Uterus (tissue), 4 donors: ENCODE data around the gene SYNE1. TPM values are rescaled to one million over a fixed set of nuclear protein-coding genes. Genes with fewer than 3 reads are reported as not detected.

Experiments used
- DNase-seq, 2 donors: peaks; one replicate each; pipeline ENCODE4 v3.0.0-alpha.2; 2019 to 2020
- H3K27ac ChIP-seq, 2 donors: fragments of 200-600 bp; sonication (generic); 1 replicate in 1 of 2; 2 replicates in 1 of 2; pipeline ENCODE4 v1.5.1; 2016 to 2018
- H3K27me3 ChIP-seq, 2 donors: fragments of 200-600 bp; sonication (generic); one replicate each; pipeline ENCODE4 v1.5.1; 2018 to 2019; ENCODE audit warnings: control low read depth in 1 of 2
- H3K36me3 ChIP-seq, 2 donors: fragments of 200-600 bp; sonication (generic); one replicate each; pipeline ENCODE4 v1.5.1; 2019; ENCODE audit warnings: control low read depth in 1 of 2
- H3K4me1 ChIP-seq, 2 donors: fragments of 200-600 bp; sonication (generic); one replicate each; pipeline ENCODE4 v1.5.1; 2018 to 2019; ENCODE audit warnings: control low read depth in 1 of 2
- H3K4me3 ChIP-seq, 2 donors: fragments of 200-600 bp; sonication (generic); 1 replicate in 1 of 2; 2 replicates in 1 of 2; pipeline ENCODE4 v1.5.1; 2018 to 2019; ENCODE audit warnings: mild to moderate bottlenecking in 1 of 2
- H3K9me3 ChIP-seq, 2 donors: fragments of 200-600 bp; sonication (generic); one replicate each; pipeline ENCODE4 v1.5.1; 2019; ENCODE audit warnings: control low read depth in 1 of 2
- CTCF ChIP-seq, 4 experiments: fragments of 200-600 bp in 2 of 4; fragments of 450-650 bp in 2 of 4; sonication (generic) in 2 of 4; IDR thresholded peaks; one replicate each; pipeline ENCODE4 v1.5.1; 2016 to 2019; ENCODE audit warnings: antibody characterized with exemption in 4 of 4, mild to moderate bottlenecking in 2 of 4, moderate library complexity in 1 of 4
- POLR2A ChIP-seq, 2 donors: fragments of 450-650 bp; IDR thresholded peaks; one replicate each; pipeline ENCODE4 v1.6.1; 2016; ENCODE audit warnings: antibody characterized with exemption in 2 of 2, mild to moderate bottlenecking in 1 of 2, moderate library complexity in 1 of 2
- intact Hi-C: fragments of 100-400 bp; cut with DNase I; formaldehyde crosslinking; loops from one replicate; pipeline ENCODE4 v1.15.1; 2023; ENCODE audit warnings: low total_unique reads
- total RNA-seq, 4 donors: library from RNA; depleted of rRNA in 3 of 4; stranded (reverse); fragments of >200 nt in 3 of 4; gene quantifications; one replicate each; pipeline versions ENCODE4 v1.1.0 to v1.2.4, GENCODE V29; 2014 to 2023
- donor health status: DM: yes; HTN: yes; CAD: no.

SYNE1 gene
- total RNA-seq, 4 donors from 2014 or later: 134 to 339 (median 181) TPM

DNA sequence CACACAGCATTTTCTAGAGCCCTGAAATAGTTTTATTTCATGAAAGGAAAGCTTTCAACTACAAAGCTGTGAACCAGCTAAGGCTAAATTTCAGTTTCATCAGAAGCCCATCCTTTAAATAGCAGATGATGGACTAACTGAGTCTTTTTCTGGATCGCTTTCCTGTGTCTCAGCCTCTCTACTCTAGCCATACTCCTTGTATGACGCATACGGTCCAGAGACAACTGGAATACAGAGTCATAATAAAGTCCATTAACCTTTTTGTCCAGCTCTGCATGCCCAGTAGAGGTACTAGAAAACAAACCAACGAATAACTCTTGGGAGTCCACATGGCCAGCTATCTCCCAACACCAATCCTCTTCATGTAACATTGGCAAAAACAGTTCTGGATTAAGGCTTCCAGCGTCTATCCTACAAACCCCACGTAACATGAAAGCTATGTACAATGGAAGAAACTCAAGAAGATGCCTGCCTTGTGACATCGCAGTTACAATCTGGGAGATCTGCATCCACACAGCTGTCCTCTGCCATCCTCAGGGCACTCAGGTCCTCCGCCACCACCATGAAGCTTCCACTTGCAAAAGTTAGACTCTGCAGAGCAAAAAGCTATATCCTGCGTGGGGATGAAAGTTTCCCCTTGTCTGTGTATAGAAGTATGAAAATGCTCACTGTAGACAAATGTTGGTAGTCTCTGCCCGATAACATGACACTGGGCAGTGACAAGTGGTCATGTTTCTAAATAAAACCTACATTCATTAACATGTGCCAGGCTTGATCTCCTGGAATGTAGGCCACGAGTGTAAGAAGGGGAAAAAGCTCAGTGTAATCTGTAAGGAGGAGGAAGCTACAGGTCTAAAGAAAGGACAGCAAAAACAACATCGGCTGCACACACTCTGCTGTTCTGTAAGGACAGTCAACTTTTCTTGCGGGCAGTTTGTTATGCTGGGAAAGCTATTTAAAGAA lies 469.2 kb downstream of the SYNE1 start:
- TF ChIP-seq POLR2A (IDR thresholded peaks at IDR 0.05): no peak
- TF ChIP-seq CTCF (IDR thresholded peaks at IDR 0.05): no peak
- H3K4me3 ChIP-seq: no peak overlapping the region
- no peaks in the 10 kb centered on the region for H3K4me1 ChIP-seq
- no peaks in the 10 kb centered on the region for H3K27me3 ChIP-seq
- H3K9me3 ChIP-seq: no peaks in the 10 kb centered on the region
- H3K36me3 ChIP-seq: no peaks in the 10 kb centered on the region
- peak overlapping the region; percentile 8 to 20 for H3K27ac ChIP-seq
- intact Hi-C loops: no loop called here
- no peak for DNase-seq

DNA sequence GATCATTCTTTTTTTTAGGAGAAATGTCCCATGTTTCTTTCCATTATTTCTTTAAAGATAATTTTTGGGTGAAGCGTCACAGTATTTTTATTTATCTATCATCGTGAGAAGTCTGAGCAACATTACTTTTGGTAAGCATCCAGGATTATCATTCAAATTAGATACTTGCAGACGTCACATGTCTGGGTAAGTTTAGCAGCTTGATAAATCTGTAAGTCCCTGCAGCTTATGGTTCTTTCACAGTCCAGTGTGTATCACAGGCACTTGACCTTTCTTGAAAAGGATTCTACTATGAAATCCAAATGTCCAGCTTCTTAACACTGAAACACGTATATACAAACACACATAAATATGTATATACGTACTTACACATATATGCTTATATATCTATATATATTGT lies 470.3 kb downstream of the SYNE1 start:
- Histone ChIP-seq H3K4me3 (no peak overlapping the region), H3K9me3 (no peaks in the 10 kb centered on the region), H3K27me3 (no peaks in the 10 kb centered on the region), H3K27ac (peak overlapping the region in 1 of 2 donors; percentile 20), H3K36me3 (no peaks in the 10 kb centered on the region), H3K4me1 (no peaks in the 10 kb centered on the region)
- intact Hi-C loops: no loop called here
- DNase-seq: no peak
- no peak for TF ChIP-seq POLR2A (IDR thresholded peaks at IDR 0.05)
- no peak for TF ChIP-seq CTCF (IDR thresholded peaks at IDR 0.05)

GRCh38 chr6:152166497-152166896 lies 470.7 kb downstream of the SYNE1 start:
- Histone ChIP-seq H3K4me1 (no peaks in the 10 kb centered on the region), H3K27ac (no peak overlapping the region), H3K36me3 (no peaks in the 10 kb centered on the region), H3K4me3 (no peak overlapping the region), H3K27me3 (no peaks in the 10 kb centered on the region), H3K9me3 (no peaks in the 10 kb centered on the region)
- intact Hi-C loops: no loop called here
- TF ChIP-seq POLR2A (IDR thresholded peaks at IDR 0.05): no peak
- TF ChIP-seq CTCF (IDR thresholded peaks at IDR 0.05): no peak
- no peak for DNase-seq

DNA sequence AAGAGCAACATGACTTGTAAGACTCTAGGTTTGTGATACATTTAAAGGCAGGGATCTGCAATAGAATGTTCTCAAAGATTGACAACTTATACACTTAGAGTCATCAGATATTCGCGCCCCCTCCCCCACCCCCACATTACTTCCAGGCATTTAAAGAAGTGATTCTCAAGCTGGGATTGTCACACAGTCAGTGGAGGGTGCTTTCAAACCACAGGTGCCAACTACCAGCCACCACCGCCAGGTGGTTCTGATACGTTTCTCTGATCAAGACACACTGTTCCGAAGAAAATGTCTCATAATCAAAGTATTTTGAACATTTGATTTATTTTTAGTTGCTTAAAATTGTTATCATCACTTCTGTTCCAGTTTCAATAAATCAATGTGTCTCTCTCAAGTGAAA lies 472.2 kb downstream of the SYNE1 start:
- DNase-seq: no peak
- intact Hi-C loops: no loop called here
- no peak overlapping the region for H3K4me3 ChIP-seq
- H3K9me3 ChIP-seq: no peaks in the 10 kb centered on the region
- no peaks in the 10 kb centered on the region for H3K27me3 ChIP-seq
- H3K4me1 ChIP-seq: no peaks in the 10 kb centered on the region
- no peak overlapping the region for H3K27ac ChIP-seq
- TF ChIP-seq CTCF (IDR thresholded peaks at IDR 0.05) (no peak), POLR2A (IDR thresholded peaks at IDR 0.05) (no peak)
- no peaks in the 10 kb centered on the region for H3K36me3 ChIP-seq

DNA sequence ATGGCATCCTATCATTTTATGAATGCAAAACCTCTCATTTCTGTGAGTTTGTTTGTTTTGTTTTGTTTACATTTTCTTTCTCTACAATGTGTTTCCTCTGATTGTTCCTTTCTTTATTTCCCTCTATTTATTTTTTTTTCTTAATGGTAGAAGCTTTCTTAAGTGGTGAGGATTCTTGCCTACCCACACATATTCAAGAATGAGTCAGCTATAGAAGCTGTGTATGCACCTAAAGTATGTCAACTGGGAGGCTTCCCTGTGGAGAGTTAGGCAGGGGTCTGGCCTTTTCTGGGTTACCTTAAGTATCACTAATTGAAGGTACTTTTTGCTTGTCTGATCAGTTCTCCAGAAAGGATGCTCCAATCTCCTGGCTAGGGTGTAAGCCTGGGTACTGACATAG lies 475.7 kb downstream of the SYNE1 start:
- Histone ChIP-seq H3K9me3 (no peaks in the 10 kb centered on the region), H3K36me3 (no peaks in the 10 kb centered on the region), H3K4me3 (no peak overlapping the region), H3K27me3 (no peaks in the 10 kb centered on the region), H3K27ac (no peak overlapping the region), H3K4me1 (no peaks in the 10 kb centered on the region)
- intact Hi-C loops: no loop called here
- TF ChIP-seq CTCF (IDR thresholded peaks at IDR 0.05): no peak
- no peak for TF ChIP-seq POLR2A (IDR thresholded peaks at IDR 0.05)
- DNase-seq: no peak
